GM23248 (cell line): ENCODE measurements around the gene KLK2. TPM values are rescaled to one million over a fixed set of nuclear protein-coding genes. Genes with fewer than 3 reads are reported as not detected.

Source experiments
- DNase-seq: peaks from one replicate; pipeline ENCODE4 v3.0.0-alpha.2; 2015
- H2AFZ ChIP-seq: fragments of 200-600 bp; sonication (generic); 2 replicates; pipeline ENCODE4 v1.6.1; 2016; ENCODE audit warnings: antibody characterized with exemption
- H3F3A ChIP-seq: fragments of 200-600 bp; sonication (generic); 2 replicates; pipeline ENCODE4 v1.6.1; 2016; ENCODE audit warnings: mild to moderate bottlenecking, antibody characterized with exemption, mixed run types; ENCODE audit not compliant: insufficient read depth
- H3K27ac ChIP-seq: fragments of 200-600 bp; sonication (generic); 2 replicates; pipeline ENCODE4 v1.5.1; 2016; ENCODE audit warnings: mild to moderate bottlenecking
- H3K27me3 ChIP-seq: fragments of 200-600 bp; sonication (generic); replicated peaks from 2 replicates; pipeline ENCODE4 v1.6.1; 2016; ENCODE audit warnings: mild to moderate bottlenecking; ENCODE audit not compliant: insufficient read depth
- H3K36me3 ChIP-seq: fragments of 200-600 bp; sonication (generic); 2 replicates; pipeline ENCODE4 v1.6.1; 2016; ENCODE audit warnings: low read depth, mild to moderate bottlenecking
- H3K4me1 ChIP-seq: fragments of 200-600 bp; sonication (generic); 2 replicates; pipeline ENCODE4 v1.6.1; 2016; ENCODE audit warnings: mild to moderate bottlenecking; ENCODE audit not compliant: insufficient read depth
- H3K4me2 ChIP-seq: fragments of 200-600 bp; sonication (generic); one replicate; pipeline ENCODE4 v1.6.1; 2016; ENCODE audit warnings: mild to moderate bottlenecking; ENCODE audit not compliant: unreplicated experiment
- H3K4me3 ChIP-seq: fragments of 200-600 bp; sonication (generic); 2 replicates; pipeline ENCODE4 v1.5.1; 2016; ENCODE audit warnings: mild to moderate bottlenecking
- H3K79me2 ChIP-seq: fragments of 200-600 bp; sonication (generic); 2 replicates; pipeline ENCODE4 v1.6.1; 2016; ENCODE audit warnings: mild to moderate bottlenecking; ENCODE audit not compliant: insufficient read depth
- H3K9ac ChIP-seq: fragments of 200-600 bp; sonication (generic); 2 replicates; pipeline ENCODE4 v1.6.1; 2016; ENCODE audit warnings: mild to moderate bottlenecking
- H3K9me2 ChIP-seq: fragments of 200-600 bp; sonication (generic); 2 replicates; pipeline ENCODE4 v1.6.1; 2016; ENCODE audit warnings: mixed run types, mild to moderate bottlenecking, moderate library complexity; ENCODE audit not compliant: insufficient read depth
- H3K9me3 ChIP-seq: fragments of 200-600 bp; sonication (generic); one replicate; pipeline ENCODE4 v1.6.1; 2017; ENCODE audit warnings: low read depth
- H4K20me1 ChIP-seq: fragments of 200-600 bp; sonication (generic); 2 replicates; pipeline ENCODE4 v1.6.0; 2016; ENCODE audit not compliant: insufficient read depth
- EZH2 ChIP-seq: fragments of 200-600 bp; sonication (generic); IDR thresholded peaks from 2 replicates; pipeline ENCODE4 v1.6.1; 2018; ENCODE audit warnings: antibody characterized with exemption, mild to moderate bottlenecking; ENCODE audit not compliant: insufficient read depth, poor library complexity, severe bottlenecking
- EZH2phosphoT487 ChIP-seq: fragments of 200-600 bp; sonication (generic); IDR thresholded peaks from 2 replicates; pipeline ENCODE4 v1.6.1; 2018; ENCODE audit warnings: antibody characterized with exemption, moderate library complexity, mild to moderate bottlenecking, low read depth; ENCODE audit not compliant: insufficient read depth
- WGBS, 2 experiments: methylation state at CpG; one replicate each; pipeline ENCODE4 v1.1.6; 2015 to 2017; ENCODE audit warnings: low lambda C conversion rate in 2 of 2, low coverage in 1 of 2; ENCODE audit errors: missing lambda C conversion rate in 2 of 2; 5-methylcytosine and 5-hydroxymethylcytosine counted together
- in situ Hi-C: fragments of 300-500 bp; cut with MboI; formaldehyde crosslinking; loops from 2 replicates; pipeline ENCODE4 v1.15.0; 2020
- polyA plus RNA-seq: library from polyadenylated mRNA; unstranded; fragments of >200 nt; fragmentation: Nextera tagmentation; extraction: Ambion mirVana; gene quantifications from 2 replicates; pipeline ENCODE4 v1.2.1, GENCODE V29; 2016
- total RNA-seq: library from RNA; depleted of rRNA; stranded (reverse); fragments of >200 nt; shearing (Covaris generic); gene quantifications from 2 replicates; pipeline ENCODE4 v1.2.3, GENCODE V29; 2014

The KLK2 gene
- total and polyA plus RNA-seq, 2 experiments from 2014 or later = not detected

DNA sequence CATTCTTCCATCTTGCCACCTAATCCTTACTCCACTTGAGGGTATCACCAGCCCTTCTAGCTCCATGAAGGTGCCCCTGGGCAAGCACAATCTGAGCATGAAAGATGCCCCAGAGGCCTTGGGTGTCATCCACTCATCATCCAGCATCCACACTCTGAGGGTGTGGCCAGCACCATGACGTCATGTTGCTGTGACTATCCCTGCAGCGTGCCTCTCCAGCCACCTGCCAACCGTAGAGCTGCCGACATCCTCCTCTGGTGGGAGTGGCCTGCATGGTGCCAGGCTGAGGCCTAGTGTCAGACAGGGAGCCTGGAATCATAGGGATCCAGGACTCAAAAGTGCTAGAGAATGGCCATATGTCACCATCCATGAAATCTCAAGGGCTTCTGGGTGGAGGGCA lies 21.6 kb upstream of the KLK2 start:
- H3F3A ChIP-seq = no peaks in the 10 kb centered on the region
- H3K4me3 ChIP-seq = no peak overlapping the region
- TF ChIP-seq EZH2phosphoT487 (no peak), EZH2 (no peak)
- no peaks in the 10 kb centered on the region for H3K9me2 ChIP-seq
- no peaks in the 10 kb centered on the region for H3K9me3 ChIP-seq
- H3K4me1 ChIP-seq = no peaks in the 10 kb centered on the region
- no peaks in the 10 kb centered on the region for H4K20me1 ChIP-seq
- no peak overlapping the region for H3K4me2 ChIP-seq
- 53 to 54% methylated on average over 4 of the region's 4 CpGs for WGBS, 2 experiments
- no peak overlapping the region for H3K9ac ChIP-seq
- H3K27me3 ChIP-seq = peaks cover 6% of the 10 kb centered on the region
- no peak overlapping the region for H3K27ac ChIP-seq
- no peak for DNase-seq
- in situ Hi-C loops = no loop called here
- no peak overlapping the region for H2AFZ ChIP-seq
- H3K79me2 ChIP-seq = no peaks in the 10 kb centered on the region
- no peaks in the 10 kb centered on the region for H3K36me3 ChIP-seq

- Histone ChIP-seq H4K20me1 (no peaks in the 10 kb centered on the region), H3K36me3 (no peaks in the 10 kb centered on the region), H3K9me2 (no peaks in the 10 kb centered on the region), H3K27me3 (peaks cover 10% of the 10 kb centered on the region; the same call in 1 of the 2 replicates), H3K9me3 (no peaks in the 10 kb centered on the region), H3K27ac (no peak within 1 kb of the TSS), H2AFZ (no peak within 1 kb of the TSS), H3K9ac (no peak within 1 kb of the TSS), H3K79me2 (no peaks in the 10 kb centered on the region), H3K4me3 (no peak within 1 kb of the TSS), H3K4me1 (no peaks in the 10 kb centered on the region), H3K4me2 (no peak within 1 kb of the TSS), H3F3A (no peaks in the 10 kb centered on the region)
- WGBS, 2 experiments = 7 to 9% methylated on average over 8 to 9 of the region's 9 CpGs
- DNase-seq = no peak
- TF ChIP-seq EZH2phosphoT487 (no peak), EZH2 (no peak)
- in situ Hi-C loops = no loop called here
Measured at GRCh38 chr19:50854636-50855410, 18.4 kb upstream of the KLK2 start, which contains the start of gene KLK3. TSS of gene KLK3 (plus strand) at chr19:50854915. CDS start at chr19:50854956, 41 bp downstream.

GRCh38 chr19:50857366-50857765 lies 15.9 kb upstream of the KLK2 start:
- Histone ChIP-seq H3F3A (no peaks in the 10 kb centered on the region), H2AFZ (no peak overlapping the region), H3K27me3 (peaks cover 11% of the 10 kb centered on the region; the same call in 1 of the 2 replicates), H3K4me1 (no peaks in the 10 kb centered on the region), H3K27ac (no peak overlapping the region), H3K79me2 (no peaks in the 10 kb centered on the region), H3K36me3 (no peaks in the 10 kb centered on the region), H3K9ac (no peak overlapping the region), H3K9me2 (no peaks in the 10 kb centered on the region), H3K4me2 (no peak overlapping the region), H3K4me3 (no peak overlapping the region), H3K9me3 (no peaks in the 10 kb centered on the region), H4K20me1 (no peaks in the 10 kb centered on the region)
- DNase-seq = no peak
- 39 to 43% methylated on average over 4 to 6 of the region's 6 CpGs for WGBS, 2 experiments
- no peak for TF ChIP-seq EZH2phosphoT487
- no peak for TF ChIP-seq EZH2
- in situ Hi-C loops = no loop called here

DNA sequence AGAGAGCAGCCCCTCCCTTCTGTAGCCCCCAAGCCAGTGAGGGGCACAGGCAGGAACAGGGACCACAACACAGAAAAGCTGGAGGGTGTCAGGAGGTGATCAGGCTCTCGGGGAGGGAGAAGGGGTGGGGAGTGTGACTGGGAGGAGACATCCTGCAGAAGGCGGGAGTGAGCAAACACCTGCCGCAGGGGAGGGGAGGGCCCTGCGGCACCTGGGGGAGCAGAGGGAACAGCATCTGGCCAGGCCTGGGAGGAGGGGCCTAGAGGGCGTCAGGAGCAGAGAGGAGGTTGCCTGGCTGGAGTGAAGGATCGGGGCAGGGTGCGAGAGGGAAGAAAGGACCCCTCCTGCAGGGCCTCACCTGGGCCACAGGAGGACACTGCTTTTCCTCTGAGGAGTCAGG lies 14.4 kb upstream of the KLK2 start:
- Histone ChIP-seq H3K36me3 (no peaks in the 10 kb centered on the region), H3K4me2 (no peak overlapping the region), H3K4me1 (no peaks in the 10 kb centered on the region), H3K79me2 (no peaks in the 10 kb centered on the region), H3K27ac (no peak overlapping the region), H3K9me2 (no peaks in the 10 kb centered on the region), H3K4me3 (no peak overlapping the region), H3K9ac (no peak overlapping the region), H3F3A (no peaks in the 10 kb centered on the region), H2AFZ (no peak overlapping the region), H3K9me3 (no peaks in the 10 kb centered on the region), H4K20me1 (no peaks in the 10 kb centered on the region), H3K27me3 (peaks cover 13% of the 10 kb centered on the region; the same call in 1 of the 2 replicates)
- in situ Hi-C loops = no loop called here
- DNase-seq = no peak
- no peak for TF ChIP-seq EZH2
- TF ChIP-seq EZH2phosphoT487 = no peak
- WGBS, 2 experiments = 34% methylated on average over 7 of the region's 7 CpGs; no CpG with 5 or more reads in 1 of the 2 experiments
